ENCODE data around the gene PPP1R15B. TPM values are rescaled to one million over a fixed set of nuclear protein-coding genes. Genes with fewer than 3 reads are reported as not detected.
A peak's percentile ranks its signal among the peaks of the same experiment; 100 is the strongest.

PPP1R15B gene
- polyA plus RNA-seq, 1 donor (not counting 4 experiments of a cell fraction or from before 2014, with no cell fraction given): 19.1 TPM

GRCh38 chr1:204448991-204449677 lies 37.5 kb upstream of the PPP1R15B start:
- H3K4me3 ChIP-seq (ENCODE audit: control insufficient read depth in 2 of 3, extremely low read depth in 1 of 3, insufficient read depth in 2 of 3, low read depth in 1 of 3, low read length in 3 of 3): no peak overlapping the region
- no peak overlapping the region for H3K27ac ChIP-seq (ENCODE audit: control insufficient read depth, insufficient read depth, low read length)
- DNase-seq (ENCODE audit: low read depth, low spot score) (no peak), FAIRE-seq (no peak)
- H3K9me3 ChIP-seq (ENCODE audit: control insufficient read depth, low read depth, low read length): no peaks in the 10 kb centered on the region
- no peaks in the 10 kb centered on the region for H3K79me2 ChIP-seq (ENCODE audit: control insufficient read depth, insufficient read depth, low read length)
- dilution Hi-C loops (cut with MboI; ENCODE audit: extremely low pct_ligation_motif_present, low sequenced_read_pairs): no loop called here
- H2AFZ ChIP-seq (ENCODE audit: control insufficient read depth, low read length): no peak overlapping the region
- peaks cover 29% of the 10 kb centered on the region for H3K4me1 ChIP-seq (ENCODE audit: control insufficient read depth, extremely low read depth, insufficient read depth, low read length)
- H3K4me2 ChIP-seq (ENCODE audit: control insufficient read depth, extremely low read depth, insufficient read depth, low read depth, low read length): no peak overlapping the region
- H3K27me3 ChIP-seq (ENCODE audit: control insufficient read depth, extremely low read depth, insufficient read depth, low read length): no peaks in the 10 kb centered on the region
- no peaks in the 10 kb centered on the region for H3K9me1 ChIP-seq (ENCODE audit: control insufficient read depth, extremely low read depth, insufficient read depth, low read length)
- peaks cover 0 to 1% of the 10 kb centered on the region in 2 experiments for H3K36me3 ChIP-seq (ENCODE audit: control insufficient read depth in 2 of 2, extremely low read depth in 1 of 2, insufficient read depth in 2 of 2, low read length in 2 of 2)
- H3K9ac ChIP-seq (ENCODE audit: control insufficient read depth, extremely low read depth, insufficient read depth, low read length): no peak overlapping the region
- H4K20me1 ChIP-seq (ENCODE audit: control insufficient read depth, extremely low read depth, insufficient read depth, low read length): no peaks in the 10 kb centered on the region
- no peak for TF ChIP-seq CTCF (optimal IDR thresholded peaks at IDR 0.05 in 1 of 3, IDR thresholded peaks at IDR 0.05 in 1 of 3, conservative IDR thresholded peaks at IDR 0.05 in 1 of 3; ENCODE audit: extremely low read depth in 1 of 3, insufficient read depth in 2 of 3, low read length in 3 of 3)
- TF ChIP-seq EZH2 (IDR thresholded peaks at IDR 0.05; ENCODE audit: low read length): no peak

GRCh38 chr1:204448344-204448964 lies 36.8 kb upstream of the PPP1R15B start:
- H3K27me3 ChIP-seq (ENCODE audit: control insufficient read depth, extremely low read depth, insufficient read depth, low read length): no peaks in the 10 kb centered on the region
- dilution Hi-C loops (cut with MboI; ENCODE audit: extremely low pct_ligation_motif_present, low sequenced_read_pairs): no loop called here
- DNase-seq (ENCODE audit: low read depth, low spot score) (no peak), FAIRE-seq (peak; percentile 79)
- H4K20me1 ChIP-seq (ENCODE audit: control insufficient read depth, extremely low read depth, insufficient read depth, low read length): no peaks in the 10 kb centered on the region
- no peaks in the 10 kb centered on the region for H3K79me2 ChIP-seq (ENCODE audit: control insufficient read depth, insufficient read depth, low read length)
- H3K4me3 ChIP-seq (ENCODE audit: control insufficient read depth in 2 of 3, extremely low read depth in 1 of 3, insufficient read depth in 2 of 3, low read depth in 1 of 3, low read length in 3 of 3): no peak overlapping the region
- no peak overlapping the region for H2AFZ ChIP-seq (ENCODE audit: control insufficient read depth, low read length)
- no peaks in the 10 kb centered on the region for H3K9me1 ChIP-seq (ENCODE audit: control insufficient read depth, extremely low read depth, insufficient read depth, low read length)
- no peak overlapping the region for H3K9ac ChIP-seq (ENCODE audit: control insufficient read depth, extremely low read depth, insufficient read depth, low read length)
- peaks cover 35% of the 10 kb centered on the region for H3K4me1 ChIP-seq (ENCODE audit: control insufficient read depth, extremely low read depth, insufficient read depth, low read length)
- H3K4me2 ChIP-seq (ENCODE audit: control insufficient read depth, extremely low read depth, insufficient read depth, low read depth, low read length): no peak overlapping the region
- TF ChIP-seq EZH2 (IDR thresholded peaks at IDR 0.05; ENCODE audit: low read length) (no peak), CTCF (optimal IDR thresholded peaks at IDR 0.05 in 1 of 3, IDR thresholded peaks at IDR 0.05 in 1 of 3, conservative IDR thresholded peaks at IDR 0.05 in 1 of 3; ENCODE audit: extremely low read depth in 1 of 3, insufficient read depth in 2 of 3, low read length in 3 of 3) (no peak)
- H3K9me3 ChIP-seq (ENCODE audit: control insufficient read depth, low read depth, low read length): no peaks in the 10 kb centered on the region
- H3K36me3 ChIP-seq (ENCODE audit: control insufficient read depth in 2 of 2, extremely low read depth in 1 of 2, insufficient read depth in 2 of 2, low read length in 2 of 2): peaks cover 0 to 1% of the 10 kb centered on the region in 2 experiments
- H3K27ac ChIP-seq (ENCODE audit: control insufficient read depth, insufficient read depth, low read length): no peak overlapping the region
